ENCODE results near the gene AMBP. TPM values are rescaled to one million over a fixed set of nuclear protein-coding genes. Genes with fewer than 3 reads are reported as not detected.

AMBP gene
- total and polyA plus RNA-seq, 9 donors, result 0.21 to 11.8 (median 0.87) TPM; not detected in 4

GRCh38 chr9:114099669-114100270 lies 21.7 kb upstream of the AMBP start:
- WGBS (ENCODE audit: insufficient coverage), result 32% methylated on average over 2 of the region's 2 CpGs
- H3K9me3 ChIP-seq (replicated peaks; ENCODE audit: control insufficient read depth, low read depth, low read length), result peaks cover 11% of the 10 kb centered on the region
- no peak overlapping the region for H3K27ac ChIP-seq (ENCODE audit: low read length)
- H3K4me1 ChIP-seq (ENCODE audit: control insufficient read depth, insufficient read depth, low read length), result peaks cover 14% of the 10 kb centered on the region
- DNase-seq, result no peak
- peaks cover 29% of the 10 kb centered on the region for H3K27me3 ChIP-seq (ENCODE audit: control insufficient read depth, insufficient read depth, low read length)
- H3K36me3 ChIP-seq (ENCODE audit: control insufficient read depth, insufficient read depth, low read length), result no peaks in the 10 kb centered on the region
- H3K4me3 ChIP-seq (ENCODE audit: low read length), result no peak overlapping the region

DNA sequence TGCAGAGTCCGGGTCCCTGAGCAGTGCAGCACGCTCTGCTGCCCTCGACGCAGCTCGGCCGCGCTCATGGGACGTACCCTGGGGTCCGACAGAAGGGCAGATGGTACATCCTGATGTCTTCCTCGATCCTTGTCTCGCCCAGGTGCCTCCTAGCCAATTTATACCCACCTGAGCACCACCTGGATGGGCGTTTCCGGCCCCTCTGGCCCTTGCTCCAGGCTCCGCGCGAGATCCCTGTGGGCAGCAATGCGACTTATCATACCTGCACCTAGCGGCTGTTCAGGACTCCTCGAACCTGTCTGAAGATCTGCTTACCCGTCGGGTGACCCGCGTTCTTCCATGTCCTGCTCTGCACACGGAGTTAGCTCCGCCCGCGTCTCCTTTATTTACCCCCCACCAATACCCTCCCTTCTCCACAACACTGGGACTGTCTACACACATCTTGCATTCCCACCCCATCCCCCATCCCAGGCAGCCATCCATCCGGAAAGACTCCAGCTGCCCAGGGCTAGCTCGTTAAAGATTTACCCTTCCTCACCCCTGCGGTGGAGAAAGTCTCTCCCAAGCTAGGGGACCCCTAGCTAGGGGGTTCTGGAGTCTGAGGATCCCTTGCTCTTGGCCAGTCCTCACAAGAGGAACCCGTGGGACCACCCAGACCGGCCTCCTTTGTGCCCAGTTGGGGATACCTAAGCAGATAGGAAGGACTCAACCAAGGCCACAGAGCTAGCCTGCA lies 21.0 kb upstream of the AMBP start, which contains the start of gene KIF12:
Gene KIF12 (minus strand): TSS at position 357 of the 733 bp plus-strand sequence. CDS start 16 bp downstream, at position 341.
- Histone ChIP-seq H3K27me3 (ENCODE audit: control insufficient read depth, insufficient read depth, low read length) (peaks cover 31% of the 10 kb centered on the region), H3K36me3 (ENCODE audit: control insufficient read depth, insufficient read depth, low read length) (no peaks in the 10 kb centered on the region), H3K4me1 (ENCODE audit: control insufficient read depth, insufficient read depth, low read length) (peaks cover 14% of the 10 kb centered on the region), H3K9me3 (replicated peaks; ENCODE audit: control insufficient read depth, low read depth, low read length) (peaks cover 11% of the 10 kb centered on the region), H3K27ac (ENCODE audit: low read length) (no peak within 1 kb of the TSS), H3K4me3 (ENCODE audit: low read length) (no peak within 1 kb of the TSS)
- no peak for DNase-seq
- 9% methylated on average over 28 of the region's 32 CpGs for WGBS (ENCODE audit: insufficient coverage)

DNA sequence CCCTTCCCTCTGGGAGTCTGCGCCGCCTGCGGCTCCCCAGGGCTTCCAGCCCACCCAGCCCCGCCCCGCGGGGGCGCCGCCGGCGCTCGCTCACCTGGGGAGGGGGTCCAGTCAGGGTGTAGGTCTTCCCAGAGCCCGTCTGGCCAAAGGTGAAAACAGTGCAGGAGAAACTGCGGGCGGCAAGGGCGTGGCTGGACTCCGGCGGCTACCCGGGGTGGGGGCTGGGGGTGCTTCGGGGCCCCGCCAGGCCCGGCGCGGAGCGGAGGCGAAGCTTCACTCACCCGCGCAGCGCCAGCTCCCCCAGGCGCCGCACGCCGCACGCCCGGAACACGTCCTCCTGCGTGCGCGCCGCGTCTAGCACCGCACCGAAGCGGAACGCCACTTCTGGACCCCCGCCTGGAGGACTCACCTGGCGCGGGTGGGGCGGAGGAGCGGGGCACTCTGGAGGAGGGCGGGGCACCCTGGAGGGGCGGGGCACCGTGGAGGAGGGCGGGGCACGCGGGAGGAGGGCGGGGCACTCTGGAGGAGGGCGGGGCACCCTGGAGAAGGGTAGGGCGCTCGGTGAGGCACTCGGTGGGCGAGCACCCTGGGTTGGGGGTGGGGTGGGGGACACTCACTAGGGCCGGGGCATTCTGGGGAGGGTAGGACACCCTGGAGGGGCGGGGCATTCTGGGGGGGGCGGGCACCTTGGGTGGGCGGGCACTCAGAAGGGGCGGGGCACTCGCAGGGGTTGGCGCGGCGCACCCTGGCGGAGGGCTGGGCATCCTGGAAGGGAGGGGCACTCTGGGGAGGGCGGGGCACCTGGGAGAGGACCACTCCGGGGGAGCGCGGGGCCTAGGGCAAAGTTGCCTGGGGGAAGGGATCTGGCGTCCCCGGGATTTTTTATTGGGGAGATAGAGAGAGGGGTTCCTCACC lies 20.2 kb upstream of the AMBP start:
- no peak for DNase-seq
- H3K4me1 ChIP-seq (ENCODE audit: control insufficient read depth, insufficient read depth, low read length), result peaks cover 14% of the 10 kb centered on the region
- no peak overlapping the region for H3K27ac ChIP-seq (ENCODE audit: low read length)
- peaks cover 11% of the 10 kb centered on the region for H3K9me3 ChIP-seq (replicated peaks; ENCODE audit: control insufficient read depth, low read depth, low read length)
- no peak overlapping the region for H3K4me3 ChIP-seq (ENCODE audit: low read length)
- WGBS (ENCODE audit: insufficient coverage), result under 1% methylated on average over 54 of the region's 77 CpGs
- peaks cover 31% of the 10 kb centered on the region for H3K27me3 ChIP-seq (ENCODE audit: control insufficient read depth, insufficient read depth, low read length)
- H3K36me3 ChIP-seq (ENCODE audit: control insufficient read depth, insufficient read depth, low read length), result no peaks in the 10 kb centered on the region

DNA sequence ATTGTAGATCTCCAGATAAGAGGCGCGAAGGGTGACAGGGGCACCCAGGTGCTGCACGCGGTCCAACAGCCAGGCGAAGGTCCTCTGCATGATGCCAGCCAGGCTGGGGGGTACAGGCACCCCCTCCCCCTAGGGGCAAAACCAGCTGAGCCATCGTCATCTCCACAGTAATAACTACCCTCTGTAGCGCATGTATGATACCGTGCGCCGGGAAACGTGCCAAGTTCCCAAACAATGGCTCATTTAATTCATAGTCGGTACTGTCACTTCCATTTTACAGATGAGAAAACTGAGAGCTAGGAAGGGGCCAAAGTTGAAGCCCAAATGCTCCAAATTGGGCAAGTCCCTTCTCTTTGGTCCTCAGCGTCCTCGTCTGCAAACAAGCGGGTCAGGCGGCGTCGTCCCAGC lies 19.5 kb upstream of the AMBP start:
- Histone ChIP-seq H3K9me3 (replicated peaks; ENCODE audit: control insufficient read depth, low read depth, low read length) (peaks cover 7% of the 10 kb centered on the region), H3K4me1 (ENCODE audit: control insufficient read depth, insufficient read depth, low read length) (peaks cover 14% of the 10 kb centered on the region), H3K27ac (ENCODE audit: low read length) (no peak overlapping the region), H3K27me3 (ENCODE audit: control insufficient read depth, insufficient read depth, low read length) (peaks cover 31% of the 10 kb centered on the region), H3K36me3 (ENCODE audit: control insufficient read depth, insufficient read depth, low read length) (no peaks in the 10 kb centered on the region), H3K4me3 (ENCODE audit: low read length) (no peak overlapping the region)
- WGBS (ENCODE audit: insufficient coverage), result 15% methylated on average over 16 of the region's 18 CpGs
- no peak for DNase-seq

DNA sequence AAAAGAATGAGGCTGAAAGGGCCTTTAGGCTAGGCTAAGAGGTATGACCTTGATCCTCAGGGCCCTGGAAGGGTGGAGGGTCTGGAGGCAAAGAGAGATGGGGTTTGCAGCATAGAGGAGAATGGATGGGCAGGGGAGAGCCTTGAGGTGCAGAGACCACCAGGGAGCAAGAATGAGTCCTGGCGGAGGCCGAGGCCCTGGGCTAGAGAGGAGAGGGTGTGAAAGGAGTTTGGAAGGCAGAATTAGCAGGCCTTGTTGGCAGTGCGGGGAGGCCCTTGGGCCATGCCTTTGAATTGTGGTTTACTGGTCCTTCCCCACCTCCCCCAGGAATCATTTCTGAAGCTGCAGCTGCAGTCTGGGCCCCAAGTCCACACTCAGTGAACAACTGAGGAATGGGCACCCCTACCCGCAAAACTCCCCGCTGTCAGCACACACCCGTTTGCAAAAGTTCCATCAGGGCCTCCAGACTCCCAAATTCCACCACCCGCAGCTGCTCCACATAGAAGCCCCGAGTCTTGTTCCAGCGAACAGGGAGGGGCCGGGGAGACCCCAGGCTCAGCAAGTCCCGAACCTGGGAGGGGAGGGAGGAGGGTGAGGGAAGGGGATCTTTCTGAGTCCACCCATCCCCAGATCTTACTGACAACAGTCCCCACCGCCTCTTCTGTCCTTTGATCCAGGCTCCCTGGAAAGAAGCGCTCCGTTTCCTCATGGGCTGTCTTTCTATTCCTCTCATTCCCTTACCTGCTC lies 18.9 kb upstream of the AMBP start:
- Histone ChIP-seq H3K9me3 (replicated peaks; ENCODE audit: control insufficient read depth, low read depth, low read length) (peaks cover 4% of the 10 kb centered on the region), H3K36me3 (ENCODE audit: control insufficient read depth, insufficient read depth, low read length) (no peaks in the 10 kb centered on the region), H3K4me3 (ENCODE audit: low read length) (no peak overlapping the region), H3K27me3 (ENCODE audit: control insufficient read depth, insufficient read depth, low read length) (peaks cover 31% of the 10 kb centered on the region), H3K27ac (ENCODE audit: low read length) (no peak overlapping the region), H3K4me1 (ENCODE audit: control insufficient read depth, insufficient read depth, low read length) (peaks cover 14% of the 10 kb centered on the region)
- 26% methylated on average over 3 of the region's 14 CpGs for WGBS (ENCODE audit: insufficient coverage)
- no peak for DNase-seq

- H3K27me3 ChIP-seq (ENCODE audit: control insufficient read depth, insufficient read depth, low read length), result peaks cover 31% of the 10 kb centered on the region
- H3K4me1 ChIP-seq (ENCODE audit: control insufficient read depth, insufficient read depth, low read length), result peaks cover 14% of the 10 kb centered on the region
- no peak overlapping the region for H3K4me3 ChIP-seq (ENCODE audit: low read length)
- WGBS (ENCODE audit: insufficient coverage), result 71% methylated on average over 8 of the region's 9 CpGs
- DNase-seq, result no peak
- no peaks in the 10 kb centered on the region for H3K9me3 ChIP-seq (replicated peaks; ENCODE audit: control insufficient read depth, low read depth, low read length)
- no peak overlapping the region for H3K27ac ChIP-seq (ENCODE audit: low read length)
- H3K36me3 ChIP-seq (ENCODE audit: control insufficient read depth, insufficient read depth, low read length), result no peaks in the 10 kb centered on the region
Measured at GRCh38 chr9:114096041-114096511, 18.0 kb upstream of the AMBP start.

DNA sequence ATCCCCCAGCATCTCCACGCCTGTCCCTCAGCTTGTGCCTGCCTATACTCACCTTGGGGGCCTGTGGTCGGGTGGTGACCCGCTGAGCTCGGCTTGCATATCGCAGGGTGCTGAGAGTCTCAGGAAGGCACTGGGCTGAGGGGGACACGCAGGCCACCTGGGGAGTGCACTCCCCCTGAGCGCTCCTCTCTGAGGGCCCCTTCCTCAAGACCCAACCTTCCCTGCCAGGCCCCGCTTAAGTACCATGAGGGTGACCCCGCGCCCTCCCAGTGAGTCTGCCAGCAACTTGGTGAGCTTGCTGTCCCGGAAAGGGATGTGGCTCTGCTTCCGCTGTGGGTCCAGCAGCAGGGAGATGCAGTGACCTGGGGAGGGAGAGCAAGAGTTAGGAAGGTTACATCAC lies 16.9 kb upstream of the AMBP start:
- DNase-seq, result no peak
- Histone ChIP-seq H3K36me3 (ENCODE audit: control insufficient read depth, insufficient read depth, low read length) (no peaks in the 10 kb centered on the region), H3K27ac (ENCODE audit: low read length) (no peak overlapping the region), H3K9me3 (replicated peaks; ENCODE audit: control insufficient read depth, low read depth, low read length) (no peaks in the 10 kb centered on the region), H3K27me3 (ENCODE audit: control insufficient read depth, insufficient read depth, low read length) (peaks cover 31% of the 10 kb centered on the region), H3K4me1 (ENCODE audit: control insufficient read depth, insufficient read depth, low read length) (peaks cover 14% of the 10 kb centered on the region), H3K4me3 (ENCODE audit: low read length) (no peak overlapping the region)
- 89% methylated on average over 9 of the region's 12 CpGs for WGBS (ENCODE audit: insufficient coverage)

- Histone ChIP-seq H3K27ac (ENCODE audit: low read length) (no peak overlapping the region), H3K27me3 (ENCODE audit: control insufficient read depth, insufficient read depth, low read length) (peaks cover 21% of the 10 kb centered on the region), H3K4me3 (ENCODE audit: low read length) (no peak overlapping the region), H3K4me1 (ENCODE audit: control insufficient read depth, insufficient read depth, low read length) (peaks cover 13% of the 10 kb centered on the region), H3K36me3 (ENCODE audit: control insufficient read depth, insufficient read depth, low read length) (no peaks in the 10 kb centered on the region), H3K9me3 (replicated peaks; ENCODE audit: control insufficient read depth, low read depth, low read length) (no peaks in the 10 kb centered on the region)
- DNase-seq, result no peak
- 82% methylated on average over 8 of the region's 9 CpGs for WGBS (ENCODE audit: insufficient coverage)
Measured at GRCh38 chr9:114093761-114094505, 15.8 kb upstream of the AMBP start.

DNA sequence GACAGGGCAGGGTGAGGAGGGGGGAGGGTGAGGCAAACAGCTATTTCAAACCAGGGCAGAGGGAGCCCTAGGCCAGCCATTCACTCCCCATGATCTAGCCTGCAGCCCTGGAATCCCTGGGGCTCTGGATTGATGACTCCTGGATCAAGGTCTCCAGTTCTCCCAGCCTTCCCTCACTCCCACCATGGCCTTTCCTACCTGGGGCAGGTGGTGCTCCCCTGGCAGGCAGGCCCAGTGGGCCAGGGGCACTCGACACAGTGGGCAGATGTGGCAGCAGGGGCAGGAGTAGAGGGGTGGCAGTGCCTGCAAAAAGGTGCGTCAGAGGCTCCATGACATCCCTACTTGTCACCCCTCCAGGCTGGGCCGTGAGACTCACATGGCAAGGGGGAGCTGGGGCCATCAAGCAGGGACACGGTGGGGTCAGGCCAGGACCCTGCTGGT lies 15.0 kb upstream of the AMBP start:
- no CpG with 5 or more reads among the region's 4 CpGs for WGBS (ENCODE audit: insufficient coverage)
- H3K27me3 ChIP-seq (ENCODE audit: control insufficient read depth, insufficient read depth, low read length), result peaks cover 17% of the 10 kb centered on the region

More for the DNA sequence above, 15.0 kb upstream of the AMBP start:
- DNase-seq, result no peak
- Histone ChIP-seq H3K9me3 (replicated peaks; ENCODE audit: control insufficient read depth, low read depth, low read length) (no peaks in the 10 kb centered on the region), H3K4me1 (ENCODE audit: control insufficient read depth, insufficient read depth, low read length) (peaks cover 10% of the 10 kb centered on the region), H3K27ac (ENCODE audit: low read length) (no peak overlapping the region), H3K36me3 (ENCODE audit: control insufficient read depth, insufficient read depth, low read length) (no peaks in the 10 kb centered on the region), H3K4me3 (ENCODE audit: low read length) (no peak overlapping the region)
